HG02588 (cell line): Measurements from ENCODE around the gene MAP3K19.
"Not testable (repeated sequence)": the region's sequence is repeated elsewhere in the genome, so short reads cannot be mapped to it uniquely, and the experiment has no call there.

Experiments
- ATAC-seq: cut with Tn5 transposase; IDR thresholded peaks from one replicate; pipeline ENCODE4 v1.9.1; 2021; ENCODE audit warnings: mild to moderate bottlenecking, moderate library complexity; ENCODE audit not compliant: unreplicated experiment

MAP3K19 gene

DNA sequence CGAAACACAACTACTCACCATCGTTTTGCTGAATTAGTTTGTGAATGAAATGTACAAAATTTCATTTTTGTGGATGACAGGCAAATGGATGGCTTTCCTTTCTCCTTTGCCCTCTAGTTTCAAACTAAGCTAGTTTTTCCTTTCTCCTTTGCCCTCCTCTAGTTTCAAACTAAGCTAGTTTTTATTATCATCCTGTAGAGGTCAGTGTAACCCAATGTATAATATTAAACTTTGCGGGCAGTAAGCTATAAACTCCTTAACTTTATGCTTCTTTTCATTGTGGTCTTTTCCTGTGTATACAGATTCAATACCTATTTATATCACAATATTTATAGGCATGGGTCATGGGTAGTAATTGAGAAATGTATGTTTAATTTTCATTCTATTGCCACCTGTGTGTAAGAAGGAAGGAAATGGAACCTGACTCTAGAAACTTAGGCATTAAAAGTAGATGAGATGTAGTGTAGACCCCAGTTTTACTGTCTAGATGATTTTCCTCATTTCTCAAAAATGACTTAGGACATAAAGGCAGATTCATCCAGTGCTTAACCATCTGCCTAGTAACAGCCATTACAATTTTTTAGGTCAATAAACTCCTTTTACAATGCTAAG, 58.1 kb downstream of the MAP3K19 start:
- no peak for ATAC-seq

DNA sequence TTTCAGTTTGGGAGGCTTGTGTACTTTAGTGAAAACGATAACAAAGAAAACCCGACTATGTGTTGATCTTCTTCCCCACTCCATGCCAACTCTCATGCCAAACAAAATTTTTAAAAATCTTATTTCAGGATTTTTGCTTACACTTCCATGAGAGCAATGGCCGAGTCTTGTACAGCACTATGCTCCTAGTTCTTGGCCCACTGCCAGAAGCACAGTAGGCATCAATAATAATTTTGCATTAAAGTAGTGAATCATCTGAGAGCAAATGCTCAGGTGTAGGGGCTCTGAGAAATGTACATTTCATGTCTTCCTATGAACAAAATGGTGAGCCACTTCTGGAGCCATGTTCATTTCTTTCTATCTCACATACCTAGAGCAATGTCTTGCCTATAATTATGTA, 62.2 kb downstream of the MAP3K19 start:
- no peak for ATAC-seq

DNA sequence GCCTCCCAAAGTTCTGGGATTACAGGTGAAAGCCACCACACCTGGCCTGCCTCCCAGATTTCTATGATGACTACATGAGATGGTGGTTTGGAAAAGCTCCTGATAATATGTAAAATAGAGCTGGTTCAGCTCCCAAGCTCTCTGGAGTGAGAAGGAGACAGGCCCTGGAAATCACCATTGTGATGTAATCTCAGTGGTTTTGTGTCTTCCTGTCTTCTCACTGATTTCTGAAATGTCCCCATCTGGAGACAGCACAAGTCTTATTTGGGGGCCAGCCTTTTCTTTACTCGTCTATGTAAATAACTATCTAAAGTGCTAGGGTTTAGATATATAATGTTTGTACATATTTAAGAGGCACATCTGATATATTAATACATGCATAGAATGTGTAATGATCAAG, 64.6 kb downstream of the MAP3K19 start:
- ATAC-seq, result no peak

DNA sequence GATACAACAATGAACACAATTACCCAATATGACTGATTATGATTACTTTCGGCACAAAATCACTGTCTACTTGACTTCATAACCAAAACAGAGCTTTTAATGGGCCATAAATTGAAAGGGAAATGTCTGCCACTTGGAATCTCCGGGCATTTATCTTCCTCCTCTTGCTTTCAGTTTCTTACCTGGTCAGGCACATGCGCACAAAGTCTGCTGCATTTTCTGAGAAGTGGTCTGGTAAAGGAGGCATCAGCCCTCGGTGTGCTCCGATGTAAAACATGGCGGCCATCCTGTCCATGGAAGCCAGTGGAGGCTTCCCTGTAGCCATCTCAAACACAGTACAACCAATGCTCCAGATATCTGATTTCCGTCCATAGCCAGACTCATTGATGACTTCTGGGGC, 66.6 kb downstream of the MAP3K19 start:
- no peak for ATAC-seq

DNA sequence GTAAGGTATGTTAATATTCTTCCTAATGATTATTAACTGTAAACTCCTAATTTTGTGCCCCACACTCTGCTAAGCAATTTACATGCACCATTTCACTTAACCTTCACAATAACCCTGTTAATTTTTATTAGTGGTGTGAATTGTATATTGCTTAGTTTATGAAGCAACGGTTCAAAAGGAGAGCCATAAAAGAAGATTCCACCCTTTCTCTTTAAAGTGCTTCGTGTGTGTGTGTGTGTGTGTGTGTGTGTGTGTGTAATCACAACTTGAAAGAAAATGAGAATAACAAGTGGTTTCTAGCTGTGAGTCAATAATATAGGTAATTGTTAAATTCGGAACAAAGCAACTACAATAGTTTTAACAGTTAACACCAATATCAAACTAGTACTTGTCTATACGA, 68.0 kb downstream of the MAP3K19 start:
- no peak for ATAC-seq

DNA sequence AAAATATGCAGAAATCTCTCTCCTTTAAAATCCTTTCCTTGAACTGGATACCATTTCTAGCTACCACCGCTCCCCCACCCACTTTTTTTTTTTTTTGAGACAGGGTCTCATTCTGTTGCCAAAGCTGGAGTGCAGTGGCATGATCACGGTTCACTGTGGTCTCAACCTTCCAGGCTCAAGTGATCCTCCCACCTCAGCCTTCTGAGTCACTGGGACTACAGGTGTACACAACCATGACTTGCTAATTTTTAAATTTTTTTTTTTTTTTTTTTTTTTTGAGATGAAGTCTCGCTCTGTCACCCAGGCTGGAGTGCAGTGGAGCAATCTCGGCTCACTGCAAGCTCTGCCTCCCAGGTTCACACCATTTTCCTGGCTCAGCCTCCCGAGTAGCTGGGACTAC, 70.1 kb downstream of the MAP3K19 start:
- ATAC-seq, result not testable (repeated sequence)

DNA sequence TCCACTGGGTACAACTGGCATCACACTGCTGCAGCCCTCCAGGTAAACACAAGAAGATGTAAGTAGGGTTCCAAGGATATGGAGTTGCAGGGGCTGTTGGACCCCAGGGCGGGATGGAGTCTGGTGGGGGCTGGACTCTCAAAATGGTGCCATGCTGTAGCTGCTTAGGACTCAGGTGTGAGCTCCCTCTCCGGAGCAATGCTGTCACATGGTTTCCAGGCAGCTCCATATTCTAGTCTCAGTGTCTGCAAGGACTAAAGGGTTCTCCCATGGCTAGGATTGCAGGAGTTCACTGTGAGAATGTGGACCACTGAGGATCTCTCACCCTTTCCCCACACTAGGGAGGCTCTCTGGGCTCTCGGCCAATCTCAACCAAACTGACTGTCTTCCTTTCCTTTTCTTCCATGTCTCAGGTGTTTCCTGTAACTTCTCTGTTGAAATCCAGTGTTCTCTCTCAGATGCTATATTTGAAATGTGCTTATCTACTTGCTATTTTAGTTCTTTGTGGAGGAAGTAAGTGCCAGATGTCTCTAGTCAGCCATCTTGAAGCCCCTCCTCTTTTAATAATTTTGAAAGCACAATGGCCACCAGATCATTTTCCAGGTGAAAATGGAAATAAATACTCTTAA, 71.1 kb downstream of the MAP3K19 start:
- ATAC-seq, result no peak

DNA sequence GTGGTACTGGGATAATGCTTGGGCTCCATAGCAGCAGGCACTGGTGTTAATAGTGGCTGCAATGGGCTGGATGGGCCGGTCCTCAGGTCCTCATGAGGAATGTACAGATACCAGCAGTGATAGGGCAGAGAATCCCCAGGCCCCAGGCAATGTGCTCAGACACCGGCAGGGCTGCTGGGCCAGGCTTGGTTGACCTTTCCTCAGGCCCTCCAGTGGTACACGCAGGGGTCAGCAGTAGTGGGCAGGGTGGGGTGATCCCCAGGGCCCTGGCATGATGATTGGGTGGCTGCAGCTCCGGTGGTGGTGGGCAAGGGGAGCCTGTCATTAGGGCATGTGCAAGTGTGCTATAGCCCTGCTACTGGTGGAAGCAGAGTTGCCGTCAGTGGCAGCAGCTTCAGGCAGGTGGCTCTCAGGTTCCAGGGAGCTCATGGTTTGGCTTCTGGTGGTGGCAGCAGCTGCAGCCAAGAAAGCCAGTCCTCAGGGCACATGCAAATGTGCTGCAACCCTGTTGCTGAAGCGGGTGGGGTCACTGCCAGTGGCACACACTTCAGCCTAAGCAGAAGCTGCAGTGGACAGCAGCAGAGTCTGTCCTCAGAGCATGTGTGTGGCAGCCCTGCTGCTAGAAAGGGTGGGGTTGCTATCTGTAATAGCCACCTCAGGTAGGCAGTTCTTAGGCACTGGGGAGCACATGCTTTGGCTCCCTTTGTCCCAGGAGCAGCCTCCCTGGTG, 71.8 kb downstream of the MAP3K19 start:
- ATAC-seq, result no peak

DNA sequence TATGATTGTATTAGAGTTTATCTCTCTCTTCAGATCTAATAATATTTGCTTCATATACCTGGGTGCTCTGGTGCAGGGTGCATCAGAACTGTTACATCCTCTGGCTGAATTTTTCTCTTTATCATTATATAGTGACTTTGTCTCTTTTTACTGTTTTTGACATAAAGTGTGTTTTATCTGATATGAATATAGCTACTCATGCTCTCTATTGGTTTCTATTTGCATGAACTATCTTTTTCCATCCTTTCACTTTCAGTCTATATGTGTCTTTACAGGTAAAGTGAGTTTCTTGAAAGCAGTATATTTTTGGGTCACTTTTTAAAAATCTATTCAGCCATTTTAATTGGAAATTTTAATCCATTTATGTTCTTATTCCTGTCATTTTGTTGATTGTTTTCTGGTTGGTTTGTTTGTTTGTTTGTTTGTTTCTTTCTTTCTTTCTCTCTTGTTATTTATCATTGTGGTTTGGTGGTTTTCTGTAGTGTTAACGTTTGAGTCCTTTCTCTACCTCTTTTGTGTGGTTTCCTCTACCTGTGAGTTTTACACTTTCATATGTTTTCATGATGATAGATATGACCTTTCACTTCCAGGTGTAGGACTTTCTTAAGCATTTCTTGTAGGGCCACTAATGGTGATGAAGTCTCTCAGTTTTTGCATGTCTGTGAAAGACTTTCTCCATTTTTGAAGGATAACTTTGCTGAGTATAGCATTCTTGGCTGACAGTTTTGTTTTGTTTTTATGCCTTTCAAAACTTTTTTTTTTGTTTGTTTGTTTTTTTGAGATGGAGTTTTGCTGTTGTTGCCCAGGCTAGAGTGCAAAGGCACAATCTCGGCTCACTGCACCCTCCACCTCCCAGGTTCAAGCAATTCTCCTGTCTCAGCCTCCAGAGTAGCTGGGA, 73.8 kb downstream of the MAP3K19 start:
- no peak for ATAC-seq

DNA sequence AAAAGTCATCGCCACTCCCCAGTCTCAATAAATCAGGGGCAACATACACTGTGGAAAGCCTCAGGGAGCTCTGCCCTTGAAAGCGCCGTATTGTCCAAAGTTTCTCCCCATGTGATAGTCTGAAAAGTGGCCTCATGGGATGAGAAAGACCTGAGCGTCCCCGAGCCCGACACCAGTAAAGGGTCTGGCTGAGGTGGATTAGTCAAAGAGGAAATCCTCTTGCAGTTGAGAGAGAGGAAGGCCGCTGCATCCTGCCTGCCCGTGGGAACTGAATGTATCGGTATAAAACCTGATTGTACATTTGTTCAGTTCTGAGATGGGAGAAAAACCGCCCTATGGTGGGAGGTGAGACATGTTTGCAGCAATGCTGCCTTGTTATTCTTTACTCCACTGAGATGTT, 80.1 kb downstream of the MAP3K19 start:
- not testable (repeated sequence) for ATAC-seq

DNA sequence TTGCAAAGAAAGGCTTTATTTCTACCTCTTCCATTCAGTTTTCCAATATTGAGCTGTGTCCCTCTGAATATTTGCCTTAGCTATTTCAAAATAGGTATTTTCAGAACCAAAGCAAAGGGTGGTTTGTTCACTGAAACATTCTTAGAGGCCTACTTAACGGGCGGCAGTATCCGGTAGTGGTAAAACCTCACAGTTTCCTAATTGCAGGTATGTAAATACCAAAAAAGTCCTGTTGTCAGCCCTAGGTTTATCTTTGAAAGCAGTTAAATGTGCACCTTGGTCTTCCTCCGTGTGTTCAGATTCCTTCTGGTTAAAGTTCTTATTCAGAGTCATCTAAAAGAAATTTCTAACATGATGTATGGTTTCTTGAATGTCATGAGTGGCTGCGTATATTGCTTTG, 89.8 kb downstream of the MAP3K19 start:
- ATAC-seq, result no peak

DNA sequence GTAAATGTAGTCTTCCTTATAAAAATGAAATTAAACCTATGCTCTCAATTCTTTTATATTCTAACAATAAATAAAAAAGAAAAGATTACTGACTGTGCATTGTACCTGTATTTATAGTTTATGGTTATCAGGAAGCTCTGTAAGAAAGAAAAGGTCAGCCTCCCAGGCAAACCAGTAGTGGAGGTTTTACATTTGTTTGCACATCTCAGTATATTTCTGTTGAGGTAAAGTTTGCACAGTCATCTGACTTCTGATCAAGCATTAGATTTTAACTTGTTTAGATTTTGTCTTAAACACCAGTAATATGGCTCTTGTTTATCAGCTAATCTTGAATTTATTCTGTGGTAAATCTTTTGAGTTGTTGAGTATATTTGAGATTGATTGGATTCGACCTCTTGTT, 91.5 kb downstream of the MAP3K19 start:
- no peak for ATAC-seq

DNA sequence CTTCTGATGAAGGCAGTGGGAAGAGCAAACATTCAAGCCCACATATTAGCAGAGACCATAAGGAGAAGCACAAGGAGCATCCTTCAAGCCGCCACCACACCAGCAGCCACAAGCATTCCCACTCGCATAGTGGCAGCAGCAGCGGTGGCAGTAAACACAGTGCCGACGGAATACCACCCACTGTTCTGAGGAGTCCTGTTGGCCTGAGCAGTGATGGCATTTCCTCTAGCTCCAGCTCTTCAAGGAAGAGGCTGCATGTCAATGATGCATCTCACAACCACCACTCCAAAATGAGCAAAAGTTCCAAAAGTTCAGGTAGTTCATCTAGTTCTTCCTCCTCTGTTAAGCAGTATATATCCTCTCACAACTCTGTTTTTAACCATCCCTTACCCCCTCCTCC, 93.2 kb downstream of the MAP3K19 start:
- ATAC-seq, result no peak

DNA sequence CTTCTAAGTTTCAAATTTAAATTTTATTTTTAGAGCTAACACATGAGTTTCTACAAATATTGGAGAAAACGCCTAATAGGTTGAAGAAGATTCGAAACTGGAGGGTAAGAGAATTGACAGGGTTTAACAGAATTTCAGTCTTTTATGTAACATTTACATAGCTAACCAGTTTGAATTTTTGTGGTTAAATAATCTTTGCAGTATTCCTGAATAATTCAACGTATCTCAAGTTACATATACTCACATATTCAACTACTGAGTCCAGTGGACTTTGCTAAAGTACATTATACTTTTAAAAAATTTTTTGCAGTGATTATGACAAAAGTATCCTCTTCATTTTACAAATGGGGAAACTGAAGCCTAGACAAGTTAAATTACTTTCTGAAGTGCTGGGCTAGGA, 94.6 kb downstream of the MAP3K19 start:
- ATAC-seq, result no peak

DNA sequence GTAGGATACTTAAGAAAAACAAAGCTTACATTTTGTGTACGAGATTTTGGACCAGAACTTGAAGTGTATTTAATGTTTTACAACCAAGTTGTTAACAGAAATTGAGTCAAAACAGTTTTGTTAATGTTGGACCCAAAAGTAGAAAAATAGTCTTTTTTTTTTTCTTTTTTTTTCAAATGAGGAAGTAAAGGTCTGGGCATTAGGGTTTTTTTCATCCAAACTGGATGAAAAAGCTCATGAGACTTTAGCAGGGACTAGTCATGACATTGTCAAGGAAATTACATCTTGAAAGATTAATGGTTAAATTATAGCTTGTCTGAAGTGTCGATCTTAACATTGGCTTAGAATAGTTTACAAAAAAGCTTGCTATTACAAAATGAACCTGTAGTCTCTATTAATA, 96.4 kb downstream of the MAP3K19 start:
- no peak for ATAC-seq

DNA sequence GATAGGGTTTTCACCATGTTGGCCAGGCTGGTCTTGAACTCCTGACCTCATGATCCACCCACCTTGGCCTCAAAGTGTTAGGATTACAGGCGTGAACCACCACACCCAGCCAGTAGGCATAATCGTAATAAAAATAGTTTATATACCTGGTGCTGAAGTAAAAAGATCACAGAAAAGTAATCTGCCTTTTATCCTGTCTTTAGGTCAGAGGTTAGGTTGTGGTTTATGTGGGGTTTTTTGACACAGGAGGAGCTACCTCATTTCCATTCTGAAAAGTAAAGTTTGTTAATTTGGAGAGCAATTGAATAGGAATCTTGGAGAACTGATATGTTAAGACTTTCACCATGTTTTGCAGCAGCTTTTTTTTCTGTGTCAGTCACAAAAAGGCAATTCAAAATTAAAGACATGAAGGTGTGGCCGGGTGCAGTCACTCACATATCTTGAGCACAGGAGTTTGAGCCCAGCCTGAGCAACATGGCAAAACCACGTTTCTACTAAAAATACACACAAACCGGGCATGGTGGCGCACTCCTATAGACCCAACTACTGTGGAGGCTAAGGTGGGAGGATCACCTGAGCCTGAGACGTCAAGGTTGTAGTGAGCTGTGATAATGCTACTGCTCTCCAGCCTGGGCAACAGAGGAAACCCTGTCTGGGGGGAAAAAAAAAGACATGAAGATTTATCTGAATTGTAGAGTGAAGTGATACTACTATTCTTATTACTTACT, 97.1 kb downstream of the MAP3K19 start:
- ATAC-seq, result no peak

DNA sequence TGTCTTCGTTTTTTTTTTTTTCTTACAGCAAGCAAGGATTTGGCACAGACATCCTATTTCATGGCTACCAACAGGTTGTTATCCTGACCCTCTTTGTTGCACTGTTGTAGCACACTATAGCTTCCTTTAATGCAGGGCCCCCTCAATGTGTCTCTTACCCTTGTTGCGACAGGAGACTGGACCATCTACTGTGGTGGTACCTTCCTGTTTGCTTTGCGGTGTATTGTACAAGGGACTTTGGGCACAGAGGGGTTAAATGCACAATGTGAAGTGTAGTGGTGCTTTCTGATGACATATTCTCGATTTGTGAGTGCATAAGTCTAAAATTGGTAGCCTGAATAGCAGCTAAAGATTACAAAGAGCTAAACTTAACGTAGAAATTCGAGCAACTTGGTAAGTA, 101.2 kb downstream of the MAP3K19 start:
- no peak for ATAC-seq

DNA sequence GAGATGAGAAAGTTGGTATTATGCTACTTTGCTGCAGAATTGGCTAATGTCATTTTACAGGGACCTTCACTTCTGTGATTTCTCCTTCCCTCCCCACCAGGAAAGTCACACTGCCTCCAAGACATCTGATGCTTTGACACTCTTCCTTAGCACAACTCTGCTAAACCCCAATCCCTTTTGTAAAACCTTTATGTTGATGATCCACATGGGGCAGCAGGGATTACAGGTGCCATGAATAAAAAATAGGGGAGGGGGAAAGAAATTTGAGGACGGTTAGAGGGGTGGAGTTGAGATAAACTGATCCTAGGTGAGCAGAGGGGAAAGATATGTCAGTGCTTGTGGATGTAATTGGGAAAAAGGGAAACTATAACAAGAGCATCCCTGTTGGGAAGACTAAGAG, 102.3 kb downstream of the MAP3K19 start:
- no peak for ATAC-seq

DNA sequence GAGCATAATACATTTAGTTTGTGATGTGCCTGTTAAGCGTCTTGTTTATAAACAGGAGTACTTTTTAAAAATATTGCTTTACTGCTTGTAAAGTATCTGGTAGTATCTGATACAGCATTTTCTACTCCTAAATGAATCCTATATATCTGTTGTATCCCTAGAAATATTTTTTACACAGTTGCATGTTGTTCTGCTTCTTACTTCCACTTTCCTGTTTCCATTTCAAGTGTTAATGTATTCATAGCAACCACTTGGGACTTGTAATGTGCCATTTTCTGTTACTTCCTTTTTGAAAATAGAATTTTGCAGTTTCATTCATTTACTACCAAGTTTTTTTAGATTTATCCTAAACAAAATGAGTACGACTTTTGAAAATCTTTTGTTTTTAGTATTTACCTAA, 103.7 kb downstream of the MAP3K19 start:
- peak; percentile 82 for ATAC-seq

DNA sequence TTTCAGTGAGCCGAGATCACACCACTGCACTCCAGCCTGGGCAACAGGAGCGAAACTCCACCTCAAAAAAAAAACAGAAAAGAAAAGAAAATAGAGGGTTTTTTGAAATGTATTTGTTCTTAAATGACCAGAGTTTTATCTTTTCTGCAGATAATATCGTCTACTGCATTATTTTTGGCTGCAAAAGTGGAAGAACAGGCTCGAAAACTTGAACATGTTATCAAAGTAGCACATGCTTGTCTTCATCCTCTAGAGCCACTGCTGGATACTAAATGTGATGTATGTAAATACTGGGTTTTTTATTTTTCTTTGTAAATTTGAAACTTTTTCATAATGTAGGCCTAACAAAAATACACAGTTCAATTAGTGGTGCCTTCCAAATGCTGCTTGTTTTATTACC, 110.6 kb downstream of the MAP3K19 start:
- no peak for ATAC-seq

DNA sequence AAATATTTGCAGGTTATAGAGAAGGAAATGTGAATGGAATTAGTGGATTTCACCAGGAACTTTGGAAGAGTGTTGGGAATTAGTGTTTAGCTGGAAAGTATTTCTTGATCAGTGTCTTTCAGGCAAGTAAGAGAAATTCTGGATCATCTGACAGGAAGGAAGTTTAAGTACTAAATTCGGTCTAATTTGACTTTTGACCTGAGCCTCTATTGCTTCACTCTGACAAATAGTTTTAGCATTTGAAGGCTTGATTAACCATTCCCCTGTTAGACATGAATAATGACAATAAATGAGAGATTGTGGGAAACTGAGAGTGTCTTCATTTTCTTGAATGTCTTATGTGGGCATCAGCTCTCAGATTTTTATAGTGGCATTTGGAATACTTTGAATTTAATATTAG, 112.6 kb downstream of the MAP3K19 start:
- ATAC-seq, result no peak
